GM12891 (cell line): ENCODE data around the gene PEX6.
A peak's percentile ranks its signal among the peaks of the same experiment; 100 is the strongest.

ENCODE experiments used
- DNase-seq: peaks from one replicate; pipeline ENCODE4 v3.0.0; 2011; ENCODE audit warnings: low spot score; ENCODE audit not compliant: insufficient read length
- FAIRE-seq: peaks from 2 replicates; lab custom pipeline; 2011; peaks lifted over from hg19 to GRCh38; lab: Jason Lieb, UNC
- PAX5 ChIP-seq: IDR thresholded peaks from 2 replicates; pipeline ENCODE4 v1.6.1; 2011; ENCODE audit warnings: low read length, moderate library complexity, mild to moderate bottlenecking; ENCODE audit not compliant: insufficient read depth, severe bottlenecking
- POLR2A ChIP-seq: IDR thresholded peaks from 2 replicates; pipeline ENCODE4 v1.6.1; 2011; ENCODE audit warnings: low read depth, low read length, control low read depth
- POLR2AphosphoS5 ChIP-seq: IDR thresholded peaks from 2 replicates; pipeline ENCODE4 v1.6.1; 2011; ENCODE audit warnings: low read depth, low read length, control low read depth
- POU2F2 ChIP-seq: IDR thresholded peaks from 2 replicates; pipeline ENCODE4 v1.6.1; 2011; ENCODE audit warnings: low read depth, mild to moderate bottlenecking, control low read depth, low read length, moderate library complexity
- SPI1 ChIP-seq: IDR thresholded peaks from 2 replicates; pipeline ENCODE4 v1.6.1; 2011; ENCODE audit warnings: low read depth, low read length, control low read depth
- TAF1 ChIP-seq: IDR thresholded peaks from 2 replicates; pipeline ENCODE4 v1.6.1; 2011; ENCODE audit warnings: low read depth, low read length, control low read depth

PEX6 gene

GRCh38 chr6:42936398-42936797 is 42.6 kb downstream of the PEX6 start:
- FAIRE-seq: no peak
- no peak for TF ChIP-seq PAX5
- no peak for DNase-seq

- DNase-seq (no peak), FAIRE-seq (no peak)
- peak; percentile 88 for TF ChIP-seq SPI1
- TF ChIP-seq POLR2AphosphoS5: no peak
Measured at GRCh38 chr6:42935322-42935721, 43.7 kb downstream of the PEX6 start.

GRCh38 chr6:42933205-42933604 is 45.8 kb downstream of the PEX6 start:
- DNase-seq (no peak), FAIRE-seq (no peak)
- TF ChIP-seq PAX5 (no peak), TAF1 (no peak)

DNA sequence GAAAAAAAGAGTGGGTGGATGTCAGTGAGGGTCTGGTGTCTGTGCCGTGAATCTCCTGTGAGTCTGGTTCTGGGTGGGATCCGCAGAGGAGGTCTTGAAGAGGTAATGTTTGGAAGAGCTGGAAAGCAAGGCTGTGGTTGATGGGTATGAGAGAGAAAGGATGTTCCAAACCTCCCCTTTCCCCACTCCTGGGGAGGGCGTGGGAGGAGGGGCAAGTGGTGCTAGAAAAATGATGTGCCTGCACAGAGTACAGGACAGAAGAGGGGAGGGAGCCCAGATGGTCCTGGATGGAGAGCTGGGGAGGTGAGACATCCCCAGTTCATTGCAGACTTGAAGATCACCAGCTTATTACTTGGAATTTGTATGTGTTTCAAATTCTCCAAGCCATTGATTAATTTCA is 46.6 kb downstream of the PEX6 start:
- FAIRE-seq (no peak), DNase-seq (no peak)
- TF ChIP-seq SPI1: no peak
- TF ChIP-seq TAF1: no peak
- no peak for TF ChIP-seq PAX5
- TF ChIP-seq POU2F2: no peak

DNA sequence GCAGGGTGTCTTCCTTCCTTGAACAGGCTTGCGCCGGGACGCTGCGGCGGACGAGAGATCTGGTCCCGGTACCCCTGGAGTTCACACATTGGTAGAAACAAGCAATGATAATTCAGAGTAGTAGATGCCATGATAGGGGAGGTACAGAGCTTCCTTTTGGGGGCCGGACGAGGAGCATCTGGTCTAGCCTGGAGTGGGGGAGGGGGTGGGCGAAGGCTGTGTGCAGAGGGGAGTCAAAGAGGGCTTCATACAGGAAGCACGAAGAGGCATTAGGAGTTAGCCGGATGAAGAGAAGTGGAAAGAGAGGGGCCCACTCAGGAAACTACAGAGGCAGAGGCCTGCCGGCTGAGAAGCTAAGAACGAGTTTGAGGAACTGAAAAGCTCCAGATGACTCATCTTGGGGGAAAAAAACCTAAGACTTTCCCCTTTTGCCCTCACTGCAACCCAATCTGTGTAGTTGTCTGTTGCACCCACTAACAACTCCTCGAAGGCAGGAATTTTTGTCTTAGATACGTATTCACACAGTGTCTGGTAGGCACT is 49.1 kb downstream of the PEX6 start:
- DNase-seq: peak; percentile 60

DNA sequence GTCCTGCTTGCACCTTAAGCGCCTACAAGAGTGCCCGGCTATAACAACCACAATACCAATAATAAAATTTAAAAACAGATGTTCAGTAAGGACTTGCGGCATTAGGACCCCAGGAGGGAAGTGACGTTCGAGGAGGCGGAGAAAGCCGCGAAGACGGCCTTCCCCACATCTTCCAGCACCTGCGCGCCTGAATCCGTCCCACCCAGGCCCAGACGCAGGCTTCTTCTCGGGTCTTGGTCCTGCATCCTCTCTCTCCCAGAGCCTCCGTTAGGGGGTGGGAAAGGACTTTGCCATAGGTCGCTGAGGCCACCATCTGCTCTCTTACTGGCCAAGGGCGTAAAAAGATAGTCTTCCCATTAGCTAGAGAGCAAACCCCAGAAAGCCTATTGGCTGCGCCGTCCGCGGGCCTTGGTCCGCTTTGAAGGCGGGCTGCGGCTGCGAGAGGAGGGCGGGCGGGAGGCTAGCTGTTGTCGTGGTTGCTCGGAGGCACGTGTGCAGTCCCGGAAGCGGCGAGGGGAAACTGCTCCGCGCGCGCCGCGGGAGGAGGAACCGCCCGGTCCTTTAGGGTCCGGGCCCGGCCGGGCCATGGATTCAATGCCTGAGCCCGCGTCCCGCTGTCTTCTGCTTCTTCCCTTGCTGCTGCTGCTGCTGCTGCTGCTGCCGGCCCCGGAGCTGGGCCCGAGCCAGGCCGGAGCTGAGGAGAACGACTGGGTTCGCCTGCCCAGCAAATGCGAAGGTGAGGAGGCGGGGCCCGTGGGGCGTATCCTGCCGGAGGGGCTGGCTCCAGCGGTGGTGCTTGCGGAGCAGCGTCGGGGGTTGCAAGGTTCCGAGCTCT is 49.8 kb downstream of the PEX6 start, which contains the start of gene CNPY3:
CNPY3 (plus strand) TSS at position 495 of the 835 bp plus-strand sequence; CDS start at position 586, 91 bp downstream.
- peak; percentile 94 for FAIRE-seq
- peak; percentile 76 for DNase-seq
- no peak for TF ChIP-seq POU2F2
- TF ChIP-seq POLR2AphosphoS5: peak; percentile 70; the same call in 1 of the 2 replicates
- TF ChIP-seq TAF1: peak; percentile 48
- TF ChIP-seq POLR2A: peak; percentile 75
- TF ChIP-seq SPI1: 0 out of 2 replicates have a peak, but pooled peaks have one; percentile 24
- TF ChIP-seq PAX5: no peak

More for the DNA sequence above, 49.1 kb downstream of the PEX6 start:
- TF ChIP-seq SPI1: peak; percentile 100
- TF ChIP-seq TAF1: peak; percentile 64
- TF ChIP-seq PAX5: peak; percentile 6
- peak; percentile 38; the same call in 1 of the 2 replicates for TF ChIP-seq POU2F2
- TF ChIP-seq POLR2AphosphoS5: no peak; the same call in 1 of the 2 replicates
- peak; percentile 84 for TF ChIP-seq POLR2A
- peak; percentile 78 for FAIRE-seq

DNA sequence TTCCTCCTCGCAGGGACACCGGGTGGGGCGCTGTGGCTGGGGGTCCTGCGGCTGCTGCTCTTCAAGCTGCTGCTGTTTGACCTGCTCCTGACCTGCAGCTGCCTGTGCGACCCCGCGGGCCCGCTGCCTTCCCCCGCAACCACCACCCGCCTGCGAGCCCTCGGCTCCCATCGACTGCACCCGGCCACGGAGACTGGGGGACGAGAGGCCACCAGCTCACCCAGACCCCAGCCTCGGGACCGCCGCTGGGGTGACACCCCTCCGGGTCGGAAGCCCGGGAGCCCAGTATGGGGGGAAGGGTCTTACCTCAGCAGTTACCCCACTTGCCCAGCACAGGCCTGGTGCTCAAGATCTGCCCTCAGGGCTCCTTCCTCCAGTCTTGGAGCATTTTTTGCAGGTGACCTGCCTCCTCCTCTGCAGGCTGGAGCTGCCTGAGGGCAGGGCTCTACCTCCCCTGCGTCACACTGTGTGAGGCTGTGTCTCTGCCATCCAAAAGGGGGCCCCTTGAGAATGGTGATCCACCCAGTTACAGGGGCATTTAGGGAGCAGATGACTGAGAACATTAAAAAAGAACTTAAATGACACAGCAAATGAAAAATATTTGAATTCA is 53.6 kb downstream of the PEX6 start:
- TF ChIP-seq TAF1: no peak
- TF ChIP-seq PAX5: no peak
- no peak for TF ChIP-seq POLR2A
- TF ChIP-seq SPI1: no peak
- DNase-seq (no peak), FAIRE-seq (no peak)

GRCh38 chr6:42923666-42924065 is 55.3 kb downstream of the PEX6 start:
- DNase-seq (no peak), FAIRE-seq (no peak)
- TF ChIP-seq POU2F2 (no peak), TAF1 (no peak), SPI1 (0 out of 2 replicates have a peak, but pooled peaks have one; percentile 1)

DNA sequence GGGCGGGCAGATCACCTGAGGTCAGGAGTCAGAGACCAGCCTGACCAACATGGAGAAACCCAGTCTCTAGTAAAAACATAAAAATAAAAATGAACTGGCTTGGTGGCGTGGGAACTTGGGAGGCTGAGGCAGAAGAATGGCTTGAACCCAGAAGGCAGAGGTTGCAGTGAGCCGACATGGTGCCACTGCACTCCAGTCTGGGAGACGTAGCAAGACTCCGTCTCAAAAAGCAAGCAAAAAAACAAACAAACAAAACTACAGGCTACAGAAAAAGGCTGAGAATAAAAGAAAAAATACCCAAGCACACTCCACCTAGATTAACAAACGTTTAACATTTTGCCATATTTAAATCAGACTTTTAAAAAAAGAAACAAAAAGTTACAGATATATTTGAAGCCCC is 57.2 kb downstream of the PEX6 start:
- no peak for DNase-seq
- no peak for FAIRE-seq
- TF ChIP-seq SPI1: no peak
- TF ChIP-seq TAF1: no peak
- TF ChIP-seq POU2F2: no peak
- no peak for TF ChIP-seq POLR2A
- TF ChIP-seq PAX5: no peak
- TF ChIP-seq POLR2AphosphoS5: no peak

GRCh38 chr6:42916288-42916687 is 62.7 kb downstream of the PEX6 start:
- DNase-seq (no peak), FAIRE-seq (peak; percentile 54)
- TF ChIP-seq TAF1 (no peak), POU2F2 (no peak), PAX5 (no peak), POLR2AphosphoS5 (no peak), SPI1 (no peak), POLR2A (no peak)

GRCh38 chr6:42915732-42916131 is 63.2 kb downstream of the PEX6 start, which contains the start of gene PTCRA:
TSS of gene PTCRA (plus strand) at chr6:42916053. CDS start at chr6:42916070, 17 bp downstream.
- peak; percentile 59 for DNase-seq
- FAIRE-seq: peak; percentile 84
- TF ChIP-seq POLR2AphosphoS5 (no peak), SPI1 (no peak), POU2F2 (no peak), POLR2A (no peak), TAF1 (no peak), PAX5 (no peak)
